ENCODE measurements around the gene TOP3A.
"Not testable (repeated sequence)": the region's sequence is repeated elsewhere in the genome, so short reads cannot be mapped to it uniquely, and the experiment has no call there.

TOP3A gene

DNA sequence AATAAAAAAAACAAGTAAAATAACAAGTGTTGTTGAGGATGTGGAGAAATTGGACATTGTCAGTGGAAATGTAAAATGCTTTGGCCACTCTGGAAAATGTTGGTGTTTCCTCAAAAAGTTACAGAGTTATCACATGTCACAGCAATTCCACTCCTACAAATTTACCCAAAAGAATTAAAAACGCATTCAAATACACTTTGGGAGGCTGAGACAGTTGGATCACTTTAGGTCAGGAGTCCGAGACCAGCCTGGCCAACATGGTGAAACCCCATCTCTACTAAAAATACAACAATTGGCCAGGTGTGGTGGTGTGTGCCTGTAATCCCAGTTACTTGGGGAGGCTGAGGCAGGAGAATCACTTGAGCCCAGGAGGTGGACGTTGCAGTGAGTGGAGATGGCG, 5.6 kb downstream of the TOP3A start:
- TF ChIP-seq, protein P1, sequence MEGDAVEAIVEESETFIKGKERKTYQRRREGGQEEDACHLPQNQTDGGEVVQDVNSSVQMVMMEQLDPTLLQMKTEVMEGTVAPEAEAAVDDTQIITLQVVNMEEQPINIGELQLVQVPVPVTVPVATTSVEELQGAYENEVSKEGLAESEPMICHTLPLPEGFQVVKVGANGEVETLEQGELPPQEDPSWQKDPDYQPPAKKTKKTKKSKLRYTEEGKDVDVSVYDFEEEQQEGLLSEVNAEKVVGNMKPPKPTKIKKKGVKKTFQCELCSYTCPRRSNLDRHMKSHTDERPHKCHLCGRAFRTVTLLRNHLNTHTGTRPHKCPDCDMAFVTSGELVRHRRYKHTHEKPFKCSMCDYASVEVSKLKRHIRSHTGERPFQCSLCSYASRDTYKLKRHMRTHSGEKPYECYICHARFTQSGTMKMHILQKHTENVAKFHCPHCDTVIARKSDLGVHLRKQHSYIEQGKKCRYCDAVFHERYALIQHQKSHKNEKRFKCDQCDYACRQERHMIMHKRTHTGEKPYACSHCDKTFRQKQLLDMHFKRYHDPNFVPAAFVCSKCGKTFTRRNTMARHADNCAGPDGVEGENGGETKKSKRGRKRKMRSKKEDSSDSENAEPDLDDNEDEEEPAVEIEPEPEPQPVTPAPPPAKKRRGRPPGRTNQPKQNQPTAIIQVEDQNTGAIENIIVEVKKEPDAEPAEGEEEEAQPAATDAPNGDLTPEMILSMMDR (IDR thresholded peaks at IDR 0.05; ENCODE audit: control extremely low read depth, extremely low read depth, low read depth, missing control alignments): no peak
- ChIA-PET POLR2A (no interaction called here), CTCF (no interaction called here)
- DNase-seq (ENCODE audit: extremely low spot score): no peak

DNA sequence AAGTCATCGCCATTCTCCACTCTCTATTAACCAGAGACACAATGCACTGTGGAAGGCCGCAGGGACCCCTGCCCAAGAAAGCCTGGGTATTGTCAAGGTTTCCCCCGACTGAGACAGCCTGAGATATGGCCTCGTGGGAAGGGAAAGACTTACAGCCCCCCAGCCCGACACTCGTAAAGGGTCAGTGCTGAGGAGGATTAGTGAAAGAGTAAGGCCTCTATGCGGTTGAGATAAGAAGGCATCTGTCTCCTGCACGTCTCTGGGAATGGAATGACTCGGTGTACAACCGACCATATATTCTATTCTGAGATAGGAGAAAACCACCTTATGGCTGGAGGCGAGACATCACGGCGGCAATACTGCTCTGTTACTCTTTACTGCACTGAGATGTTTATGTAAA, 11.6 kb downstream of the TOP3A start:
- DNase-seq (ENCODE audit: extremely low spot score); POLR2A ChIA-PET; CTCF ChIA-PET: not testable (repeated sequence)

DNA sequence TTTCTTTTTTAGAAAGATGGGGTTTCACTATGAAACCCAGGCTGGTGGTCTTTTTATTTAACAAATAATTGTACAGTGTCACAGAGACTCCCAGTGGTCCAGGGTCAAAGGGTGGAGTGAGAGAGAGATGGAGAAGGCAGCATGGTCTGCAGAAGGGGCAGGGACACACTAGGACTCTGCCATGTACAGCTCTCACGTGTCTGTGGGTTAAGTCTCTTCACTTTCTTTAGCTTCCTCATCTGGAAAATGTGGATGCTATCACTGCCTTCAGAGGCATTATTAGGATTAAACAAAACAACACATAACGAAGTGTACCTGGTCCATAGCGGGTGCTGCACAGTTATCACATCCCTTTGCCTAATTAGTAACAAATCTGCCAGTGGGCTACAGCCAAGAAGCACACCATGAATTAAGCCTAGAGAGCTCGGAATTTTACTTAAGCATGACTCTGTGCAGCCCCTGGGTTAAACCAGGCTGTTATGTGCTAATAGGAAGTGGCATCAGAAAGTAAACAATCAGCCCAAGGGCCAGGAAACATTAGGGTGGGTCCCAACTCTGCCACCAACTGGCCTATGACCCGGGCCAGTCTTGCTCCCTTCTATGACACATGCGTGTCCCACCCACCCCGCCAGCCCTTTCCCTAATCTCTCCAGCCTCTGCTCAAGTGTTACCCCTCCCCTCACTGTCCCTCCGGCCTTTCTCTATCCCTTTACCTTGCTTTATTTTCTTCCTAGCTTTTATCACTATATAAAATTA, 13.9 kb downstream of the TOP3A start:
- TF ChIP-seq, protein P1 (IDR thresholded peaks at IDR 0.05; ENCODE audit: control extremely low read depth, extremely low read depth, low read depth, missing control alignments): no peak
- DNase-seq (ENCODE audit: extremely low spot score): no peak
- CTCF ChIA-PET: interaction anchor here (1.0 to 1.1 kb wide), 2 partner anchors 17 to 52 kb away, joined by 3 read pairs; no protein-coding TSS in a partner anchor
- POLR2A ChIA-PET: no interaction called here

DNA sequence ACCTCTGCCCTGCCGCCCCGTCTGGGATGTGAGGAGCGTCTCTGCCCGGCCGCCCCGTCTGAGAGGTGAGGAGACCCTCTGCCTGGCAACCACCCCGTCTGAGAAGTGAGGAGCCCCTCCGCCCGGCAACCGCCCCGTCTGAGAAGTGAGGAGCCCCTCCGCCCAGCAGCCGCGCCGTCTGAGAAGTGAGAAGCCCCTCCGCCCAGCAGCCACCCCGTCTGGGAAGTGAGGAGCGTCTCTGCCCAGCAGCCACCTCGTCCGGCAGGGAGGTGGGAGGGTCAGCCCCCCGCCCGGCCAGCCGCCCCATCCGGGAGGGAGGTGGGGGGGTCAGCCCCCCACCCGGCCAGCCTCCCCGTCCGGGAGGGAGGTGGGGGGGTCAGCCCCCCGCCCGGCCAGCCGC, 16.7 kb downstream of the TOP3A start:
- DNase-seq (ENCODE audit: extremely low spot score); POLR2A ChIA-PET; CTCF ChIA-PET: not testable (repeated sequence)

DNA sequence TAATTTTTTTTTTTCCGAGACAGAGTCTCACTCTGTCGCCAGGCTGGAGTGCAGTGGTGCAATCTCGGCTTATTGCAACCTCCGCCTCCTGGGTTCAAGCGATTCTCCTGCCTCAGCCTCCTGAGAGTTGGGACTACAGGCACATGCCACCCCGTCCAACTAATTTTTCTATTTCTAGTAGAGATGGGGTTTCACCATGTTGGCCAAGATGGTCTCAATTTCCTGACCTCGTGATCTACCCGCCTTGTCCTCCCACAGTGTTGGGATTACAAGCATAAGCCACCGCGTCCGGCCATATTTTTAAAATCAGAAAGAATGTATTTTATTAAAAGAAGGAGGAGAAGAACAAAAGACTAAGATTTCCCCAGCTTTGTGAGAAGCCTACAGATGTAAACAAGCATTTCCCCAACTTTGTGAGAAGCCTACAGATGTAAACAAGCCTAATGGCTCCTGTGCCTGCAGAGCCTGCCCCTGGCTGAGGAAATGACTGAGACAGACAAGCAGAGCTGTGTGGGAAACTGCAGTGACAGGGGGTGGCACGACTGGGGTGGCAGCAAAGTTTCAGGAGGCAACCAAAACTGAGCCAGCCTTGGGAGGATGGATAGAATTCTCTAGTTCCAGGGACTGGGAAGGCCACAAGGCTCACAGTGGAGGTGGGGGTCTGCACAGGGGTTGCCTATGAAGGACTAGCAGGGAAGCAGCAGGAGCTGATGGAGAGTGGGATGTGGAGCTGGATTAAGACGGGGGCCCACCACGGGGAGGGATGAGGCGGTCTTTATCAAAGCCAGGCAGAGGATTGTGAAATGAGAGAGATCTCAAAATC, 22.9 kb downstream of the TOP3A start:
- TF ChIP-seq, protein P1 (IDR thresholded peaks at IDR 0.05; ENCODE audit: control extremely low read depth, extremely low read depth, low read depth, missing control alignments): no peak
- ChIA-PET POLR2A (no interaction called here), CTCF (no interaction called here)
- no peak for DNase-seq (ENCODE audit: extremely low spot score)

- POLR2A ChIA-PET: interaction anchor here (0.6 to 1.0 kb wide), 2 partner anchors 15 to 28 kb away, joined by 3 to 5 read pairs; no protein-coding TSS in a partner anchor
- TF ChIP-seq, protein P1 (IDR thresholded peaks at IDR 0.05; ENCODE audit: control extremely low read depth, extremely low read depth, low read depth, missing control alignments): no peak
- CTCF ChIA-PET: interaction anchor here (0.9 to 1.4 kb wide), 2 partner anchors 13 to 27 kb away, joined by 3 read pairs; no protein-coding TSS in a partner anchor
- no peak for DNase-seq (ENCODE audit: extremely low spot score)
Measured at GRCh38 chr17:18285296-18285695, 29.5 kb downstream of the TOP3A start.

- TF ChIP-seq, protein P1 (IDR thresholded peaks at IDR 0.05; ENCODE audit: control extremely low read depth, extremely low read depth, low read depth, missing control alignments): no peak
- CTCF ChIA-PET: no interaction called here
- DNase-seq (ENCODE audit: extremely low spot score): no peak
- POLR2A ChIA-PET: no interaction called here
Measured at GRCh38 chr17:18281788-18282187, 33.0 kb downstream of the TOP3A start.
